Measurements from ENCODE around the gene CUTC.

DNA sequence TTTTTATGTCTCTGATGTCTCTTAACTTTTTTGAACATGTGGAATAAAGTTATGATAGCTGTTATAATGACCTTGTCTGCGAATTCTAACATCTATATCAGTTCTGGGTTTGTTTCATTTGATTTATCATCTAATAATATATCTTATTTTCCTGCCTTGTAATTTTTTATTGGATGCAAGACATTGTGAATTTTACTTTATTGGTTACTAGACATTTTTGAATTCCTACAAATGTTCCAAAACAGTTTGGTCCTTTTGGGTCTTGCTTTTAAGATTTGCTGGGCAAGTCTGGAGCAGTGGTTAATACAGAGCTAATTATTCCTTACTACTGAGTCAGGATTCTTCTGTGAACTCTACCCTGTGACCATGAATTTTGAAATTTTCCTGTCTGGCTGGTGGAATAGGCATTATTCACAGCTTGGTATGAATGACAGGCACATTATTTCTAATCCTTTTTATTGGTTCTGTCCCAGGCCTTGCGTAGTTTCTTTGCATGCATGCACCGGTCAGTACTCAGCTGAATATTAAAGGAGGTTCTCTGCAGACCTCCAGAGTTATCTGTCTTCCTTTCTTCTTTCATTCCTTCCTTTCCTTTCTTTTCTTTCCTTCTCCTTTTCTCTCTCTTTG is 9.0 kb downstream of the CUTC start:
- TF ChIP-seq, protein P1, sequence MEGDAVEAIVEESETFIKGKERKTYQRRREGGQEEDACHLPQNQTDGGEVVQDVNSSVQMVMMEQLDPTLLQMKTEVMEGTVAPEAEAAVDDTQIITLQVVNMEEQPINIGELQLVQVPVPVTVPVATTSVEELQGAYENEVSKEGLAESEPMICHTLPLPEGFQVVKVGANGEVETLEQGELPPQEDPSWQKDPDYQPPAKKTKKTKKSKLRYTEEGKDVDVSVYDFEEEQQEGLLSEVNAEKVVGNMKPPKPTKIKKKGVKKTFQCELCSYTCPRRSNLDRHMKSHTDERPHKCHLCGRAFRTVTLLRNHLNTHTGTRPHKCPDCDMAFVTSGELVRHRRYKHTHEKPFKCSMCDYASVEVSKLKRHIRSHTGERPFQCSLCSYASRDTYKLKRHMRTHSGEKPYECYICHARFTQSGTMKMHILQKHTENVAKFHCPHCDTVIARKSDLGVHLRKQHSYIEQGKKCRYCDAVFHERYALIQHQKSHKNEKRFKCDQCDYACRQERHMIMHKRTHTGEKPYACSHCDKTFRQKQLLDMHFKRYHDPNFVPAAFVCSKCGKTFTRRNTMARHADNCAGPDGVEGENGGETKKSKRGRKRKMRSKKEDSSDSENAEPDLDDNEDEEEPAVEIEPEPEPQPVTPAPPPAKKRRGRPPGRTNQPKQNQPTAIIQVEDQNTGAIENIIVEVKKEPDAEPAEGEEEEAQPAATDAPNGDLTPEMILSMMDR (IDR thresholded peaks at IDR 0.05), result no peak
- TF ChIP-seq POLR2A (IDR thresholded peaks at IDR 0.05) (no peak), EP300 (IDR thresholded peaks at IDR 0.05) (no peak)
